HepG2 (cell line): ENCODE data around the gene MGAT4D. TPM values are rescaled to one million over a fixed set of nuclear protein-coding genes. Genes with fewer than 3 reads are reported as not detected.

ENCODE experiments used
- ARHGAP35 ChIP-seq: sonication (generic); formaldehyde crosslinking; IDR thresholded peaks from 2 replicates; pipeline ENCODE4 v1.9.0; 2022; ENCODE audit warnings: mild to moderate bottlenecking, inconsistent platforms, moderate library complexity, missing genetic modification reagents, borderline replicate concordance
- CTCF ChIP-seq: sonication (generic); formaldehyde crosslinking; IDR thresholded peaks from 2 replicates; pipeline ENCODE4 v1.5.0; 2020; ENCODE audit warnings: mild to moderate bottlenecking, missing genetic modification reagents, moderate library complexity
- MLX ChIP-seq: IDR thresholded peaks from 2 replicates; pipeline ENCODE4 v1.6.1; 2016
- NPAS2 ChIP-seq: sonication (generic); formaldehyde crosslinking; IDR thresholded peaks from 2 replicates; pipeline ENCODE4 v1.8.0; 2022; ENCODE audit warnings: mild to moderate bottlenecking, missing genetic modification reagents, borderline replicate concordance
- ONECUT2 ChIP-seq: sonication (generic); formaldehyde crosslinking; IDR thresholded peaks from 2 replicates; pipeline ENCODE4 v1.4.0; 2020; ENCODE audit warnings: missing genetic modification reagents
- PAXIP1 ChIP-seq: sonication (generic); formaldehyde crosslinking; conservative IDR thresholded peaks from 2 replicates; pipeline ENCODE4 v1.4.0; 2020; ENCODE audit warnings: mild to moderate bottlenecking, missing genetic modification reagents, moderate library complexity
- PHF21A ChIP-seq: sonication (generic); formaldehyde crosslinking; IDR thresholded peaks from 2 replicates; pipeline ENCODE4 v1.5.0; 2020; ENCODE audit warnings: mild to moderate bottlenecking, missing genetic modification reagents
- RARG ChIP-seq: sonication (generic); formaldehyde crosslinking; IDR thresholded peaks from 2 replicates; pipeline ENCODE4 v1.4.0; 2020; ENCODE audit warnings: low read depth, mild to moderate bottlenecking, missing genetic modification reagents
- SNAI1 ChIP-seq: sonication (generic); formaldehyde crosslinking; IDR thresholded peaks from 2 replicates; pipeline ENCODE4 v1.5.0; 2020; ENCODE audit warnings: mild to moderate bottlenecking, missing genetic modification reagents, borderline replicate concordance
- TCF7 ChIP-seq: sonication (generic); IDR thresholded peaks from 2 replicates; pipeline ENCODE4 v1.6.1; 2016; ENCODE audit warnings: antibody characterized with exemption, low read depth
- ZFP91 ChIP-seq: sonication (generic); formaldehyde crosslinking; IDR thresholded peaks from 2 replicates; pipeline ENCODE4 v1.9.0; 2022; ENCODE audit warnings: missing genetic modification reagents, mild to moderate bottlenecking, borderline replicate concordance
- ZNF331 ChIP-seq: sonication (generic); formaldehyde crosslinking; IDR thresholded peaks from 2 replicates; pipeline ENCODE4 v1.4.0; 2020; ENCODE audit warnings: missing genetic modification reagents
- ZNF33A ChIP-seq: sonication (generic); formaldehyde crosslinking; IDR thresholded peaks from 2 replicates; pipeline ENCODE4 v1.5.1; 2020; ENCODE audit warnings: missing genetic modification reagents, mild to moderate bottlenecking, moderate library complexity, borderline replicate concordance
- polyA plus RNA-seq, 8 experiments: library from polyadenylated mRNA; depleted of rRNA in 3 of 8; stranded (reverse) in 7 of 8; unstranded in 1 of 8; fragments of >200 nt; fragmentation: Illumina TruSeq in 4 of 8; extraction: Trizol in 4 of 8; gene quantifications; 2 replicates each; pipeline versions ENCODE4 v1.2.1 to v1.2.3, GENCODE V29; 2011 to 2016; ENCODE audit warnings: low read depth in 4 of 8, missing spikeins in 1 of 8, mixed read lengths in 1 of 8; ENCODE audit not compliant: insufficient read depth in 1 of 8
- total RNA-seq, 5 experiments: library from RNA; depleted of rRNA; stranded (reverse); fragments of >200 nt; fragmentation: Illumina TruSeq; extraction: Trizol; gene quantifications; 2 replicates each; pipeline ENCODE4 v1.2.3, GENCODE V29; 2016; ENCODE audit warnings: low read depth in 1 of 5
- TF ChIP-seq, protein P1 (sequence below): sonication (generic); formaldehyde crosslinking; IDR thresholded peaks from 2 replicates; pipeline ENCODE4 v1.4.0; 2020; ENCODE audit warnings: missing genetic modification reagents, borderline replicate concordance

MGAT4D gene
- total and polyA plus RNA-seq, 2 of the 13 experiments (the other 11 are each of a cell fraction or from before 2014, with no cell fraction given): not detected

GRCh38 chr4:140523857-140524742 is 26.0 kb upstream of the MGAT4D start, which contains the start of gene ELMOD2 (continued):
- peak; percentile 96 for TF ChIP-seq CTCF
- no peak for TF ChIP-seq ONECUT2 (CRISPR knock-in tag)
- TF ChIP-seq SNAI1 (CRISPR knock-in tag): no peak
- TF ChIP-seq TCF7: no peak
- TF ChIP-seq PAXIP1 (CRISPR knock-in tag): peak; percentile 43; the same call in 1 of the 2 replicates
- peak; percentile 87 for TF ChIP-seq PHF21A (CRISPR knock-in tag)
- 0 out of 2 replicates have a peak, but pooled peaks have one; percentile 13 for TF ChIP-seq ZNF331 (CRISPR knock-in tag)
- TF ChIP-seq, protein P1, sequence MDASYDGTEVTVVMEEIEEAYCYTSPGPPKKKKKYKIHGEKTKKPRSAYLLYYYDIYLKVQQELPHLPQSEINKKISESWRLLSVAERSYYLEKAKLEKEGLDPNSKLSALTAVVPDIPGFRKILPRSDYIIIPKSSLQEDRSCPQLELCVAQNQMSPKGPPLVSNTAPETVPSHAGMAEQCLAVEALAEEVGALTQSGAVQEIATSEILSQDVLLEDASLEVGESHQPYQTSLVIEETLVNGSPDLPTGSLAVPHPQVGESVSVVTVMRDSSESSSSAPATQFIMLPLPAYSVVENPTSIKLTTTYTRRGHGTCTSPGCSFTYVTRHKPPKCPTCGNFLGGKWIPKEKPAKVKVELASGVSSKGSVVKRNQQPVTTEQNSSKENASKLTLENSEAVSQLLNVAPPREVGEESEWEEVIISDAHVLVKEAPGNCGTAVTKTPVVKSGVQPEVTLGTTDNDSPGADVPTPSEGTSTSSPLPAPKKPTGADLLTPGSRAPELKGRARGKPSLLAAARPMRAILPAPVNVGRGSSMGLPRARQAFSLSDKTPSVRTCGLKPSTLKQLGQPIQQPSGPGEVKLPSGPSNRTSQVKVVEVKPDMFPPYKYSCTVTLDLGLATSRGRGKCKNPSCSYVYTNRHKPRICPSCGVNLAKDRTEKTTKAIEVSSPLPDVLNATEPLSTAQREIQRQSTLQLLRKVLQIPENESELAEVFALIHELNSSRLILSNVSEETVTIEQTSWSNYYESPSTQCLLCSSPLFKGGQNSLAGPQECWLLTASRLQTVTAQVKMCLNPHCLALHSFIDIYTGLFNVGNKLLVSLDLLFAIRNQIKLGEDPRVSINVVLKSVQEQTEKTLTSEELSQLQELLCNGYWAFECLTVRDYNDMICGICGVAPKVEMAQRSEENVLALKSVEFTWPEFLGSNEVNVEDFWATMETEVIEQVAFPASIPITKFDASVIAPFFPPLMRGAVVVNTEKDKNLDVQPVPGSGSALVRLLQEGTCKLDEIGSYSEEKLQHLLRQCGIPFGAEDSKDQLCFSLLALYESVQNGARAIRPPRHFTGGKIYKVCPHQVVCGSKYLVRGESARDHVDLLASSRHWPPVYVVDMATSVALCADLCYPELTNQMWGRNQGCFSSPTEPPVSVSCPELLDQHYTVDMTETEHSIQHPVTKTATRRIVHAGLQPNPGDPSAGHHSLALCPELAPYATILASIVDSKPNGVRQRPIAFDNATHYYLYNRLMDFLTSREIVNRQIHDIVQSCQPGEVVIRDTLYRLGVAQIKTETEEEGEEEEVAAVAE: 0 out of 2 replicates have a peak, but pooled peaks have one; percentile 41
- TF ChIP-seq ZNF33A: no peak
- peak; percentile 79; the same call in 1 of the 2 replicates for TF ChIP-seq ZFP91 (CRISPR knock-in tag)
- no peak for TF ChIP-seq MLX
- TF ChIP-seq RARG: no peak
- TF ChIP-seq ARHGAP35 (CRISPR knock-in tag): peak; percentile 55; the same call in 1 of the 2 replicates
- TF ChIP-seq NPAS2 (CRISPR knock-in tag): no peak
